Measurements from ENCODE around the gene MT1X. TPM values are rescaled to one million over a fixed set of nuclear protein-coding genes. Genes with fewer than 3 reads are reported as not detected.

MT1X gene
- polyA plus RNA-seq (2011; rRNA removed) (55.5 and 60.2 TPM in 2 replicates), polyA minus RNA-seq (2011; rRNA and poly(A)+ RNA removed) (176 and 360 TPM in 2 replicates)

GRCh38 chr16:56681939-56682702 is at the start of gene MT1X:
MT1X (plus strand) TSS chr16:56682470; CDS start chr16:56682541, 71 bp downstream.
- ChIA-PET POLR2A (interaction anchor here (0.5 kb wide), 1 partner anchor 8 kb away, joined by 3 read pairs; no protein-coding TSS in a partner anchor), CTCF (interaction anchor here (1.6 to 3.8 kb wide), 3 partner anchors 9 to 105 kb away, joined by 5 to 12 read pairs (median 10); no protein-coding TSS in a partner anchor)
- TF ChIP-seq CTCF (IDR thresholded peaks at IDR 0.05; ENCODE audit: insufficient read depth, low read depth, low read length), result no peak
- H3K27me3 ChIP-seq (ENCODE audit: control insufficient read depth, insufficient read depth, low read length), result peaks cover 2% of the 10 kb centered on the region; the same call in 1 of the 2 replicates
- peak; percentile 31 for DNase-seq (ENCODE audit: low read depth)
- H3K4me3 ChIP-seq (ENCODE audit: low read depth, low read length), result peak within 1 kb of the TSS; percentile 46
- no peaks in the 10 kb centered on the region for H3K36me3 ChIP-seq (ENCODE audit: control insufficient read depth, insufficient read depth, low read length)

GRCh38 chr16:56632848-56633365 is 49.4 kb upstream of the MT1X start:
- H3K36me3 ChIP-seq (ENCODE audit: control insufficient read depth, insufficient read depth, low read length), result no peaks in the 10 kb centered on the region
- H3K27me3 ChIP-seq (ENCODE audit: control insufficient read depth, insufficient read depth, low read length), result peaks cover 38% of the 10 kb centered on the region
- H3K4me3 ChIP-seq (ENCODE audit: low read depth, low read length), result no peak overlapping the region
- POLR2A ChIA-PET, result no interaction called here
- TF ChIP-seq CTCF (IDR thresholded peaks at IDR 0.05; ENCODE audit: insufficient read depth, low read depth, low read length), result no peak
- no peak for DNase-seq (ENCODE audit: low read depth)
- CTCF ChIA-PET, result interaction anchor here (0.9 to 2.9 kb wide), 2 partner anchors 9 to 55 kb away, joined by 3 to 8 read pairs; no protein-coding TSS in a partner anchor

GRCh38 chr16:56633535-56633934 is 48.7 kb upstream of the MT1X start:
- Histone ChIP-seq H3K36me3 (ENCODE audit: control insufficient read depth, insufficient read depth, low read length) (no peaks in the 10 kb centered on the region), H3K27me3 (ENCODE audit: control insufficient read depth, insufficient read depth, low read length) (peaks cover 41% of the 10 kb centered on the region), H3K4me3 (ENCODE audit: low read depth, low read length) (no peak overlapping the region)
- no peak for DNase-seq (ENCODE audit: low read depth)
- POLR2A ChIA-PET, result no interaction called here
- CTCF ChIA-PET, result interaction anchor here (0.5 to 1.3 kb wide), 2 partner anchors 69 to 95 kb away, joined by 3 to 5 read pairs; no protein-coding TSS in a partner anchor
- TF ChIP-seq CTCF (IDR thresholded peaks at IDR 0.05; ENCODE audit: insufficient read depth, low read depth, low read length), result no peak

GRCh38 chr16:56634715-56635440 is 47.4 kb upstream of the MT1X start:
- no peak for DNase-seq (ENCODE audit: low read depth)
- Histone ChIP-seq H3K36me3 (ENCODE audit: control insufficient read depth, insufficient read depth, low read length) (no peaks in the 10 kb centered on the region), H3K4me3 (ENCODE audit: low read depth, low read length) (no peak overlapping the region), H3K27me3 (ENCODE audit: control insufficient read depth, insufficient read depth, low read length) (peaks cover 41% of the 10 kb centered on the region)
- CTCF ChIA-PET, result interaction anchor here (1.3 kb wide), 1 partner anchor 67 kb away, joined by 5 read pairs; no protein-coding TSS in a partner anchor
- no peak for TF ChIP-seq CTCF (IDR thresholded peaks at IDR 0.05; ENCODE audit: insufficient read depth, low read depth, low read length)
- POLR2A ChIA-PET, result no interaction called here

All from BJ (cell line).